ENCODE data around the gene ELK4.

DNA sequence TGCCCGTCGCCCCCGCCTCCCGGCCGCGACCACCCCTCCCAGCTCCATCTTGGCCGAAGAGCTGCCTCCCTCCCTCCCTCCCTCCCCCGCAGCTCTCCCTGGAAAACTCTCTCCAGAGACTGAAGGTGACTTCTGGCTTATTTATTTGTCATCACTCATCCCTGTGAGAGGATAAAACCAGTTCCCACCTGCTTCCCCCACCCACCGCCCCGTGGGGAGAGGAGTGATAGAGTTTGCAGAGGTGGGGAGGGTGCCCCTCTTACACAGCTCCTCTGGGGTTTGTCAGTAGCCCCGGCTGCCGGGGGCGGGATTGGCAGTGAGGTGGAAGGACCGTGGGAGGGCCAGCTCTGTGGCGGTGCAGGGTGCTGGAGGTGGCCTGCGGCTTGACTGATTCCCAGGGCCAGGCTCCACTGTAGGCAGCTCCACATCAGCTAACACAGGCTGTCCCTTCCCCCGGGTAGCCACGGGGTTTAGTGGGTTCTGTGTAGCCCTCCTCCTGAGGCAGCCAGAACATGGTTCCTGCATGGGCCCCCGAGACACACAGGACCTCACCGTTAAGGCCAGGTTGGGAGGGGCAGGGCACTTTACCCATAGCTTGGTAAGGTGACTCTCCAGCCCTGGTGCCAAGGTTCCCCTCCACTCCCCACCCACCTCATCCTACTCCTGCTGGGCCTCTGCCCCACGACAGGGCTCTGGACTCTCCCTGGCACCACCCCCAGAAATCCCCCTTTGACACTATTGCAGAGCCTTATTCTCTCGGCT lies 62.2 kb downstream of the ELK4 start:
- peak in 1 of 11 experiments; percentile 1 for TF ChIP-seq CTCF (IDR thresholded peaks at IDR 0.05 in 8 of 11, conservative IDR thresholded peaks at IDR 0.05 in 3 of 11)
- TF ChIP-seq POLR2A (IDR thresholded peaks at IDR 0.05): no peak
